K562 (cell line): Measurements from ENCODE around the gene C13orf46. TPM values are rescaled to one million over a fixed set of nuclear protein-coding genes. Genes with fewer than 3 reads are reported as not detected.

ENCODE experiments used
- BRD9 ChIP-seq: fragments of 450-650 bp; IDR thresholded peaks from 2 replicates; pipeline ENCODE4 v1.6.1; 2018; ENCODE audit warnings: low read depth; ENCODE audit not compliant: partially characterized antibody
- CBX5 ChIP-seq: IDR thresholded peaks from 2 replicates; pipeline ENCODE4 v1.6.1; 2014; ENCODE audit warnings: low read depth, borderline replicate concordance
- CHD4 ChIP-seq: fragments of 200-600 bp; sonication (generic); IDR thresholded peaks from 3 replicates; pipeline ENCODE4 v1.6.1; 2012; ENCODE audit warnings: low read depth, mild to moderate bottlenecking, mixed read lengths, low read length, inconsistent platforms; ENCODE audit not compliant: insufficient read depth, insufficient replicate concordance, poor library complexity, severe bottlenecking
- GTF2A2 ChIP-seq: IDR thresholded peaks from 2 replicates; pipeline ENCODE4 v1.6.1; 2016; ENCODE audit warnings: mild to moderate bottlenecking, missing genetic modification characterization, missing compliant biosample characterization
- MNT ChIP-seq, 2 experiments: fragments of 450-650 bp; conservative IDR thresholded peaks; 2 replicates each; pipeline ENCODE4 v1.6.1; 2017; ENCODE audit warnings: mild to moderate bottlenecking in 2 of 2, moderate library complexity in 2 of 2
- MTA1 ChIP-seq: fragments of 450-650 bp; IDR thresholded peaks from 2 replicates; pipeline ENCODE4 v1.6.1; 2017; ENCODE audit warnings: borderline replicate concordance
- MTA2 ChIP-seq: fragments of 450-650 bp; IDR thresholded peaks from 2 replicates; pipeline ENCODE4 v1.6.1; 2016; ENCODE audit warnings: low read depth
- MYBL2 ChIP-seq, 2 experiments: fragments of 450-650 bp in 1 of 2; sonication (generic) in 1 of 2; formaldehyde crosslinking in 1 of 2; IDR thresholded peaks; 2 replicates each; pipeline versions ENCODE4 v1.6.1 to v1.8.1; 2017 to 2022; ENCODE audit warnings: borderline replicate concordance in 1 of 2, inconsistent platforms in 1 of 2, low read depth in 1 of 2, mild to moderate bottlenecking in 1 of 2, missing genetic modification reagents in 1 of 2, moderate library complexity in 1 of 2
- NCOR1 ChIP-seq: fragments of 450-650 bp; IDR thresholded peaks from 2 replicates; pipeline ENCODE4 v1.6.1; 2016; ENCODE audit warnings: mild to moderate bottlenecking, moderate library complexity
- NR1H2 ChIP-seq: sonication (generic); formaldehyde crosslinking; IDR thresholded peaks from 2 replicates; pipeline ENCODE4 v1.4.0; 2020; ENCODE audit warnings: mild to moderate bottlenecking, missing genetic modification reagents
- PHF20 ChIP-seq: fragments of 450-650 bp; IDR thresholded peaks from 2 replicates; pipeline ENCODE4 v1.6.1; 2018; ENCODE audit not compliant: partially characterized antibody
- PURB ChIP-seq: sonication (generic); formaldehyde crosslinking; IDR thresholded peaks from 2 replicates; pipeline ENCODE4 v1.9.0; 2021; ENCODE audit warnings: low read depth, mild to moderate bottlenecking, missing genetic modification reagents
- SAP30 ChIP-seq: fragments of 200-600 bp; sonication (generic); IDR thresholded peaks from 2 replicates; pipeline ENCODE4 v1.6.1; 2012; ENCODE audit warnings: borderline replicate concordance, low read depth, mild to moderate bottlenecking, moderate library complexity, low read length, control low read depth, inconsistent platforms; ENCODE audit not compliant: insufficient read depth, poor library complexity, severe bottlenecking
- SMC3 ChIP-seq: conservative IDR thresholded peaks from 2 replicates; pipeline ENCODE4 v1.6.1; 2011; ENCODE audit warnings: low read depth, low read length, improper control_type of control experiment; ENCODE audit not compliant: insufficient read depth
- SRSF1 ChIP-seq: fragments of 200-400 bp; formaldehyde crosslinking; IDR thresholded peaks from 2 replicates; pipeline ENCODE4 v1.6.1; 2017; ENCODE audit warnings: mild to moderate bottlenecking, low read depth, low read length, moderate library complexity
- TAL1 ChIP-seq: fragments of 450-650 bp; IDR thresholded peaks from 2 replicates; pipeline ENCODE4 v1.6.1; 2016; ENCODE audit warnings: mild to moderate bottlenecking
- TRIM28 ChIP-seq: fragments of 450-650 bp; IDR thresholded peaks from 2 replicates; pipeline ENCODE4 v1.6.1; 2017
- ZBED1 ChIP-seq: IDR thresholded peaks from 2 replicates; pipeline ENCODE4 v1.6.1; 2014
- ZBTB11 ChIP-seq, 3 experiments: fragments of 200-800 bp in 1 of 3; fragments of 250-450 bp in 1 of 3; fragments of 450-650 bp in 1 of 3; sonication (Bioruptor Pico) in 1 of 3; sonication (Bioruptor generic) in 1 of 3; formaldehyde crosslinking in 1 of 3; IDR thresholded peaks; 2 replicates each; pipeline versions ENCODE4 v1.6.1 to v1.8.0; 2016 to 2022; ENCODE audit warnings: mild to moderate bottlenecking in 2 of 3, missing genetic modification characterization in 2 of 3, missing compliant biosample characterization in 1 of 3, moderate library complexity in 1 of 3
- ZEB2 ChIP-seq: fragments of 450-650 bp; IDR thresholded peaks from 2 replicates; pipeline ENCODE4 v1.6.1; 2016
- ZNF175 ChIP-seq: fragments of 200-800 bp; sonication (Bioruptor generic); IDR thresholded peaks from 2 replicates; pipeline ENCODE4 v1.6.1; 2016; ENCODE audit warnings: low read depth, mild to moderate bottlenecking, missing genetic modification characterization, missing compliant biosample characterization
- ZNF408 ChIP-seq: fragments of 250-450 bp; sonication (Bioruptor Pico); IDR thresholded peaks from 2 replicates; pipeline ENCODE4 v1.4.0; 2020; ENCODE audit warnings: low read depth, mild to moderate bottlenecking, moderate library complexity
- ZNF644 ChIP-seq: fragments of 200-800 bp; sonication (Bioruptor generic); IDR thresholded peaks from 2 replicates; pipeline ENCODE4 v1.6.1; 2016; ENCODE audit warnings: low read depth, missing genetic modification characterization, missing compliant biosample characterization
- polyA plus RNA-seq, 8 experiments: library from polyadenylated mRNA; depleted of rRNA in 4 of 8; stranded (reverse) in 5 of 8; unstranded in 3 of 8; fragments of >200 nt; fragmentation: Nextera tagmentation in 2 of 8; fragmentation: Illumina TruSeq in 1 of 8; extraction: Ambion mirVana in 2 of 8; extraction: Trizol in 1 of 8; gene quantifications; 2 replicates each; pipeline versions ENCODE4 v1.2.1 to v1.2.3, GENCODE V29; 2011 to 2014; ENCODE audit warnings: inconsistent platforms in 1 of 8, missing spikeins in 1 of 8
- total RNA-seq, 7 experiments: library from RNA; depleted of rRNA in 6 of 7; stranded (reverse); fragments of >200 nt in 6 of 7; fragmentation: Illumina TruSeq in 2 of 7; extraction: Trizol in 2 of 7; gene quantifications; 2 replicates each; pipeline versions ENCODE4 v1.2.1 to v1.2.3, GENCODE V29; 2011 to 2021; ENCODE audit warnings: low replicate concordance in 1 of 7

The C13orf46 gene
- total and polyA plus RNA-seq, 9 of the 15 experiments (the other 6 are each of a cell fraction or from before 2014, with no cell fraction given), result 0.04 to 0.24 (median 0.05) TPM; not detected in 4

- TF ChIP-seq MNT (conservative IDR thresholded peaks at IDR 0.05), result peak; percentile 87 to 93
- no peak for TF ChIP-seq ZBTB11 (CRISPR knock-in tag; IDR thresholded peaks at IDR 0.05)
- no peak for TF ChIP-seq CHD4
- TF ChIP-seq SMC3, result no peak
- TF ChIP-seq TAL1, result peak; percentile 48
- 0 out of 2 replicates have a peak, but pooled peaks have one; percentile 47 for TF ChIP-seq MTA1
- no peak for TF ChIP-seq GTF2A2 (tag)
- TF ChIP-seq ZNF408 (CRISPR knock-in tag), result no peak
- TF ChIP-seq CBX5, result no peak
- TF ChIP-seq SRSF1, result no peak
- peak; percentile 45; the same call in 1 of the 2 replicates for TF ChIP-seq ZEB2
- TF ChIP-seq TRIM28, result no peak
- TF ChIP-seq MYBL2 (IDR thresholded peaks at IDR 0.05; ENCODE audit: low read depth), result no peak
- TF ChIP-seq MYBL2 (CRISPR knock-in tag; IDR thresholded peaks at IDR 0.05; ENCODE audit: borderline replicate concordance), result no peak
- no peak for TF ChIP-seq ZBED1
- TF ChIP-seq MTA2, result peak; percentile 31; the same call in 1 of the 2 replicates
- peak; percentile 69 for TF ChIP-seq BRD9
- TF ChIP-seq ZNF644 (tag), result peak; percentile 76; the same call in 1 of the 2 replicates
- TF ChIP-seq SAP30, result no peak
- TF ChIP-seq PHF20, result no peak
- peak; percentile 71 for TF ChIP-seq NCOR1
- no peak; the same call in 1 of the 2 replicates for TF ChIP-seq ZNF175
- TF ChIP-seq NR1H2 (CRISPR knock-in tag), result no peak
- TF ChIP-seq PURB (CRISPR knock-in tag), result no peak
These were observed 30.7 kb upstream of the C13orf46 start (continued) for GRCh38 chr13:114004420-114005205.
